Pons (tissue), 1 donor: ENCODE results near the gene LRRC74B.

Experiments used
- DNase-seq: peaks from one replicate; pipeline ENCODE4 v3.0.0-alpha.2; 2016; ENCODE audit warnings: low spot score

Gene LRRC74B

GRCh38 chr22:21104126-21104691, 58.5 kb downstream of the LRRC74B start:
- no peak for DNase-seq

GRCh38 chr22:21105294-21105693, 59.5 kb downstream of the LRRC74B start:
- DNase-seq, result no peak

- DNase-seq, result no peak
Observed at GRCh38 chr22:21106000-21106399, 60.3 kb downstream of the LRRC74B start.

- no peak for DNase-seq
Observed at GRCh38 chr22:21108379-21109115, 62.8 kb downstream of the LRRC74B start.
